Endodermal cell (in vitro differentiated cells): ENCODE results near the gene WDR19. TPM values are rescaled to one million over a fixed set of nuclear protein-coding genes. Genes with fewer than 3 reads are reported as not detected.

ENCODE experiments used
- DNase-seq: peaks from one replicate; pipeline ENCODE4 v3.0.0-alpha.2; 2017
- H3K27ac ChIP-seq: 2 replicates; pipeline ENCODE4 v1.5.1; 2013; ENCODE audit warnings: mild to moderate bottlenecking, low read depth, low read length, moderate library complexity
- H3K27me3 ChIP-seq: 2 replicates; pipeline ENCODE4 v1.6.1; 2013; ENCODE audit warnings: mild to moderate bottlenecking, low read length, moderate library complexity; ENCODE audit not compliant: insufficient read depth, control insufficient read depth, poor library complexity, severe bottlenecking
- H3K36me3 ChIP-seq: 2 replicates; pipeline ENCODE4 v1.7.0; 2013; ENCODE audit warnings: mild to moderate bottlenecking, low read length, moderate library complexity; ENCODE audit not compliant: control insufficient read depth, insufficient read depth
- H3K4me1 ChIP-seq: one replicate; pipeline ENCODE4 v1.7.0; 2013; ENCODE audit warnings: low read length; ENCODE audit not compliant: control insufficient read depth, insufficient read depth
- H3K4me3 ChIP-seq: 2 replicates; pipeline ENCODE4 v1.5.1; 2013; ENCODE audit warnings: mild to moderate bottlenecking, low read length, moderate library complexity
- H3K9ac ChIP-seq: 2 replicates; pipeline ENCODE4 v1.6.1; 2013; ENCODE audit warnings: mild to moderate bottlenecking, low read length, moderate library complexity; ENCODE audit not compliant: poor library complexity, severe bottlenecking; ENCODE audit errors: extremely low read depth
- H3K9me3 ChIP-seq: 2 replicates; pipeline ENCODE4 v1.6.1; 2013; ENCODE audit warnings: mild to moderate bottlenecking, low read length, moderate library complexity; ENCODE audit not compliant: control insufficient read depth
- H3K27ac Mint-ChIP-seq: 2 replicates; pipeline ENCODE4 v1.8.0; 2020; ENCODE audit warnings: mixed read lengths
- H3K27me3 Mint-ChIP-seq: 2 replicates; pipeline ENCODE4 v1.8.0; 2021; ENCODE audit warnings: mild to moderate bottlenecking, mixed read lengths; ENCODE audit not compliant: insufficient read depth
- H3K36me3 Mint-ChIP-seq: 2 replicates; pipeline ENCODE4 v1.8.0; 2020; ENCODE audit warnings: low read depth, mixed read lengths
- H3K4me1 Mint-ChIP-seq: 2 replicates; pipeline ENCODE4 v1.8.0; 2020; ENCODE audit warnings: mixed read lengths
- H3K4me3 Mint-ChIP-seq: 2 replicates; pipeline ENCODE4 v1.8.0; 2020; ENCODE audit warnings: mild to moderate bottlenecking, moderate library complexity, mixed read lengths
- H3K9me3 Mint-ChIP-seq: 2 replicates; pipeline ENCODE4 v1.8.0; 2020; ENCODE audit warnings: mild to moderate bottlenecking, mixed read lengths
- WGBS, 2 experiments: methylation state at CpG; one replicate each; pipeline versions ENCODE4 v1.1.5 to v1.1.7; 2013; ENCODE audit warnings: missing lambda C conversion rate in 2 of 2, mixed read lengths in 1 of 2; ENCODE audit not compliant: insufficient coverage in 1 of 2, insufficient read length in 1 of 2; 5-methylcytosine and 5-hydroxymethylcytosine counted together
- total RNA-seq, 2 donors: library from RNA; stranded (reverse); fragmentation: NEBNext Ultra II Directional in 1 of 2; extraction: Animal tissue kit (Norgen Biotek cat#: 25700) in 1 of 2; gene quantifications; 2 replicates in 1 of 2; 3 replicates in 1 of 2; pipeline ENCODE4 v1.2.1, GENCODE V29; 2021
- TF ChIP-seq, protein P1 (sequence below): fragments of 200-600 bp; sonication (generic); conservative IDR thresholded peaks from 2 replicates; pipeline ENCODE4 v1.5.0; 2021; ENCODE audit warnings: antibody characterized with exemption, mild to moderate bottlenecking

Gene WDR19
- total RNA-seq, 2 donors from 2014 or later, result 51.9 to 60.2 TPM

DNA sequence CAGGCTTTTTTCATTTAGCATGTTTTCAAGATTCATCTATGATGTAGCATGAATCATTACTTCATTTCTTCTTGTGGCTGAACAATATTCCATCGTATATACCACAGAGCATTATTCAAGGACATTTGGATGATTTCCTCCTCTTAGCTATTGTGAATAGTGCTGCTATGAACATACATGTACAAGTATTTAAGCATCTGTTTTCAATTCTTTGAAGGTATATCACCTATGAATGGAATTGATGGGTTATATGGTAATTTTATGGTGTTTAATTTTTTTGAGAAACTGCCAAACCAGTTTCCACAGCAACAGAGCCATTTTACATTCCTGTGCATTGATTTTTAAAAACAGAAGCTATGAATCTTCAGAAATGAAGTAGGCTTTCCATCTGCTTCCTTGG, 36.1 kb upstream of the WDR19 start:
- WGBS, 2 experiments, result 91% methylated on average over 1 of the region's 1 CpG; no CpG with 5 or more reads in 1 of the 2 experiments
- Histone ChIP-seq H3K4me3 (no peak overlapping the region), H3K27me3 (no peaks in the 10 kb centered on the region), H3K9ac (no peak overlapping the region), H3K4me1 (no peaks in the 10 kb centered on the region), H3K36me3 (no peaks in the 10 kb centered on the region), H3K27ac (no peak overlapping the region), H3K9me3 (no peaks in the 10 kb centered on the region)
- no peaks in the 10 kb centered on the region for H3K27me3 Mint-ChIP-seq
- H3K36me3 Mint-ChIP-seq, result no peaks in the 10 kb centered on the region
- H3K27ac Mint-ChIP-seq, result no peak overlapping the region
- H3K4me3 Mint-ChIP-seq, result no peak overlapping the region
- no peaks in the 10 kb centered on the region for H3K9me3 Mint-ChIP-seq
- no peaks in the 10 kb centered on the region for H3K4me1 Mint-ChIP-seq
- TF ChIP-seq, protein P1, sequence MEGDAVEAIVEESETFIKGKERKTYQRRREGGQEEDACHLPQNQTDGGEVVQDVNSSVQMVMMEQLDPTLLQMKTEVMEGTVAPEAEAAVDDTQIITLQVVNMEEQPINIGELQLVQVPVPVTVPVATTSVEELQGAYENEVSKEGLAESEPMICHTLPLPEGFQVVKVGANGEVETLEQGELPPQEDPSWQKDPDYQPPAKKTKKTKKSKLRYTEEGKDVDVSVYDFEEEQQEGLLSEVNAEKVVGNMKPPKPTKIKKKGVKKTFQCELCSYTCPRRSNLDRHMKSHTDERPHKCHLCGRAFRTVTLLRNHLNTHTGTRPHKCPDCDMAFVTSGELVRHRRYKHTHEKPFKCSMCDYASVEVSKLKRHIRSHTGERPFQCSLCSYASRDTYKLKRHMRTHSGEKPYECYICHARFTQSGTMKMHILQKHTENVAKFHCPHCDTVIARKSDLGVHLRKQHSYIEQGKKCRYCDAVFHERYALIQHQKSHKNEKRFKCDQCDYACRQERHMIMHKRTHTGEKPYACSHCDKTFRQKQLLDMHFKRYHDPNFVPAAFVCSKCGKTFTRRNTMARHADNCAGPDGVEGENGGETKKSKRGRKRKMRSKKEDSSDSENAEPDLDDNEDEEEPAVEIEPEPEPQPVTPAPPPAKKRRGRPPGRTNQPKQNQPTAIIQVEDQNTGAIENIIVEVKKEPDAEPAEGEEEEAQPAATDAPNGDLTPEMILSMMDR, result no peak
- DNase-seq, result no peak

DNA sequence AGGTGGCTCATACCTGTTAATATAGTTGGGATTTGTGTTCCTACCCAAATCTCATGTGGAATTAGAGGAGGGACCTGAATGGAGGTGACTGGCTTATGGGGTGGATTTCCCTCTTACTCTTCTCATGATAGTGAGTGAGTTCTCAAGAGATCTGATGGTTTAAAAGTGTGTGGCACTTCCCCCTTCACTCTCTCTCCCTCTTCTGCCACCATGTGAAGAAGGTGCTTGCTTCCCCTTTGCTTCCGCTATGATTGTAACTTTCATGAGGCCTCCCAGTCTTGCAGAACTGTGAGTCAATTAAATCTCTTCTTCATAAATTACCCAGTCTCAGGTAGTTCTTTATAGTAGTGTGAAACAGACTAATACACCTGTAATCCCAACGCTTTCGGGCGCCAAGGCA, 28.3 kb upstream of the WDR19 start:
- H3K9me3 Mint-ChIP-seq, result no peaks in the 10 kb centered on the region
- DNase-seq, result no peak
- no peak overlapping the region for H3K27ac Mint-ChIP-seq
- H3K4me3 Mint-ChIP-seq, result no peak overlapping the region
- H3K27ac ChIP-seq, result no peak overlapping the region
- H3K9me3 ChIP-seq, result no peaks in the 10 kb centered on the region
- TF ChIP-seq, protein P1, result no peak
- H3K27me3 ChIP-seq, result no peaks in the 10 kb centered on the region
- no peak overlapping the region for H3K9ac ChIP-seq
- H3K36me3 Mint-ChIP-seq, result no peaks in the 10 kb centered on the region
- H3K4me1 Mint-ChIP-seq, result no peaks in the 10 kb centered on the region
- H3K27me3 Mint-ChIP-seq, result no peaks in the 10 kb centered on the region
- no peaks in the 10 kb centered on the region for H3K4me1 ChIP-seq
- WGBS, 2 experiments, result 97% methylated on average over 4 of the region's 4 CpGs; no CpG with 5 or more reads in 1 of the 2 experiments
- H3K4me3 ChIP-seq, result no peak overlapping the region
- H3K36me3 ChIP-seq, result no peaks in the 10 kb centered on the region

DNA sequence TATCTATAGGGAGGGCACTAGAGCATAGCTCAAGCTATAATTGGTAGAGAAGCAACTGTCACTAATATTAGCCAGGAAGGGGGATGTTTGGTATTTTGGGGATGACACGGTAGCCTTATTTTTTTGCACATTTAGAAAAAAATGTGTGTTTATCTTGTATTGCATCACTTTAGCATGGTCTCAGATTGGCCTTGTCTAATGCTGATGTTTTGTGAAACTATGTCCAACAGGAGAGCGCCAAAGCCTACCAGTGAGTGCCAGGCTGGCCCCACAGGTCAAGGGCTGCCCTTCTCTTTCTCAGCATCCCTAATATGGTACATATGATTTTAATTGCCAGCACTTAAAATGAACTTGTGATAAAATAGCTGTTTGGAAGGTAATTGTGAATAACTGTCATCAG, 24.8 kb upstream of the WDR19 start:
- Histone ChIP-seq H3K4me3 (no peak overlapping the region), H3K9ac (no peak overlapping the region), H3K4me1 (no peaks in the 10 kb centered on the region), H3K27me3 (no peaks in the 10 kb centered on the region), H3K27ac (no peak overlapping the region), H3K9me3 (no peaks in the 10 kb centered on the region), H3K36me3 (no peaks in the 10 kb centered on the region)
- TF ChIP-seq, protein P1, result no peak
- H3K27me3 Mint-ChIP-seq, result no peaks in the 10 kb centered on the region
- H3K27ac Mint-ChIP-seq, result no peak overlapping the region
- H3K9me3 Mint-ChIP-seq, result no peaks in the 10 kb centered on the region
- no peak overlapping the region for H3K4me3 Mint-ChIP-seq
- no peaks in the 10 kb centered on the region for H3K36me3 Mint-ChIP-seq
- H3K4me1 Mint-ChIP-seq, result no peaks in the 10 kb centered on the region
- WGBS, 2 experiments, result 86 to 100% methylated on average over 1 to 2 of the region's 2 CpGs
- no peak for DNase-seq
